ENCODE data around the gene ACER2.

ACER2 gene

DNA sequence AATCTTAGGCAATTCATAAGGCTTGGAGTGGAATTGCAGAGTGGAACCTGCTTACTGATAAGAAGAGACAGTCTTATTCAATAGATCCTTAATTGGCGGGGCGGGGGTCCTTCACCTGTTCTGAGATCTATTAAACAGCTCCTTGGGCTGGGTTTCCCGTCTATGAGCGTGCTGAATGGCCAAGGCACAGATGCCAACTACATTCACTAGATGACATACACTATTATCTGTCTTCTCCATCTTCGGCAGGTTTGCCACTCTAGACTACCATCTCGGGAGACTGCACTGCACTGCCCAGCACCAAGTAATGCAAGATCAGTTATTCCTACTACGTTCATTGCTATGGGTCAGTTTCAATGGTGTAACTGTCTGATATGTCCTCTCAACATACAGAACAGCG lies 81.5 kb downstream of the ACER2 start:
- no peak for DNase-seq

DNA sequence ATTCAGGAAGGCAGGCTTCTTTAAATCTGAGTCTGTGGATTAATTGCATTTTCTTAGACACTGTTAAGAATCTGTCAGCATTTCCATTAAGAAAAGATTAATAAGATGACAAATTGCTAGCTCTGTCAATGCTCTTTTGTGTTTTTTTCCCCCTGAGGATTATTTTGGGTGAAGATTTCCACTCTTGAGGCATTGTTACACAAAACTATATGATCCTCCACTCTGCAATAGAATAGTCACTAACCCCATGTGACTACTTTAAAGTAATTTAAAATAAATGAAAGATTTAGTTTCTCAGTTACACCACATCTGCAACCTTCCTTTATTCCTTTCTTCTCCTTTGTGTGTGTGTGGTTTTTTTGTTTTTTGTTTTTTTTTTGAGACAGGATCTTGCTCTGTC lies 82.0 kb downstream of the ACER2 start:
- DNase-seq, result no peak

DNA sequence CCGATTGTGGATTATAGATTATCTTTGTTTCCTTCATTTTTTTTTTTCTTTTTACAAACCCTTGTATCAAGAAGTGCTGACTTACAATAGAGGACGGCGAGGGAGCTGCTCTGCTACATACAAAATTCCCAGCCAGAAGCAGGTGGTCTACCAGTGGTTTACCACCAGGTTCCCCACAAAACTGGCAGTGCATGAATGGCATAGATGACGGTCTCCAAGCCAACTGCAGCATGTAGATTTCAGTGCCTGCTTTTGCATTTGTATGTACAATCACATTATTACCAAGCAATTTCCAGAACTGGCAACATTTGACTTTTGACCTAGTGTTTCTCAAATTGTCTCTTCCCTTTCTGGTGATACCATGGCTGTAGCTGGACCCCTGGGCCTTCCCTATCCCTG lies 84.0 kb downstream of the ACER2 start:
- DNase-seq, result no peak

DNA sequence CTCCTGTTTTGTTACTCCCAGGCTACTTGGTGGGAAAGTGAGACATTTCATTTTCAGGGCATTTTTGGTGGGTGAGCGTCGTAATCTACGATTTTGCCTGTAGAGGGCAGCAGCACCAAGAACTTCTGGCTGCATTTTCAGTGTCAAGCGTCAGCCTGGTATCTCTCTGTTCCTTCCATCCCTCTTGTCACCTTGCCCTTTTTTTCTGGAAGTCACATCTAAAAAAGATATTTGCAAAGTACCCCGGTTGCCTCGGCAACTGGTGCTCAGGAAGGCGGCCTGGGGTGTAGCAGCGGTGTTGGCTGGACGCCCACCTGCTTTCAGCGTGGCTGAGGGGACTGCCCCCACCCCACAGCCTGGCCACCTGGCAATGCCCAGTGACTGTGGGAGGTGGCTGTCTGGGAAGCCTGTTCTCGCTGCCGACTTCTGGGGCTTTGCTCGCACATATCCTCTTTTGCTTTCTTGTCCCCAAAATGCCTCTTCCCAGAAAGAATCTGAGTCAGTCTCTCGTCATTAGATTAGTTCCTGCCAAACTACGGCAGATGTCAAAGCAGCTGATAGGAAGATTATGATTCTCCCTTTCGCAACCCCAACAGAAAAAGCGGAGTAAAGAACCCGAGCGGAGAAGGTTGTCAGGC lies 84.5 kb downstream of the ACER2 start:
- DNase-seq, result peak; percentile 56

DNA sequence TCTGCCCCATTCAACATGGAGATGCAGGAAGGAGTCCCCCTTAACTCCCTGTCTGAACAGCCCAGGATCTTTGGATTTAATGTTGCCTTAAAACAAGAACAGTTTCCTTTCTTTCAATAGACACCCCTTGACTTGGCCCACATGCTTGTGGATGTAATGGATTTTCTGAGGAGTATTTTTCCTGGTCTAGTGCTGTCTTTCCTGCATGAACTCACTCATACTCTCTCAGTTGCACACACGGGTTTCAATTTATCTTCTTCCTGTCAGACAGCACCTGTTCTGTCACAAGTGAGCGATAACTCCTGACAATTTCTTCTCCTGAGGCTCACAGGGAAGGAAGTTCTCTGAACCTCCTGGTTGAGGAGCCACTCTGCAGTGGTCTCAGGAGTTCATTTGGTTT lies 85.1 kb downstream of the ACER2 start:
- no peak for DNase-seq

DNA sequence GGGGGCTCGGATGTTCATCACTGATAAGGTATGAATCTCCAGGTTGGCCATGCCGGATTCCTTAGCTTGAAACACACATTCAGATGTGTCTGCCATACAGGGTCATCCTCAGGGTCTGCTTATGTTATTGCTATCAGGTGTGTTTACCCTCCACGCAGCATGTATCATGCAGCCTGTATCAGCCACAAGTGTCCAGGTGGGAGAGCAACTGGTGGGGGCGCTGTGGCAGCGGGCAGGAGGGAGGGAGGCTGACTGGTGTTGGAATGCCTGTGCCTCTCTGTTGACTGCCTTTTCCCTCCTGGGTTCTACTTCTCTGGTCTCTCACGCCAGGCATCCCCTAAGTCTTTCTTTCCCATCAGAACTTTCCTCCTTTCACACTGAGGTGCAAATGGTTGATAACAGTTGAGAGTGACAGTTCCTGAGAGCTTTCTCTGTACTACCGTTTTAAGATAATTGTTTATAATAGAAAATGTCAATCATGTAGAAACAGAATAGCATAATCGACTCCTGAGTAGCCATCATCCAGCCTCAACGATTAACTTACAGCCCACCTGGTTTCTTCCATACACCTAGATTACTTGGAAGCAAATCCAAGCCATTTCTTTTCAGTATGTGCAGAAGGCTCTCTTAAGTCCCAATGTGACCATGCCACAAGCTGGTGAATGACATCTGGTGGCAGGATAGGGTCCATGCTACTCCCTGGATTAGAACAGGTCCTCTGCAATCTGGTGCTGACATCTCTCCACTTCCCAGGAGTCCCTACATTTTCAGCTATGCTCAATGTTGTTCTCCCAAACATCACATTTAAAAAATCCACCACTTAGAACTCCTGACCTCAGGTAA lies 86.6 kb downstream of the ACER2 start:
- DNase-seq, result no peak

DNA sequence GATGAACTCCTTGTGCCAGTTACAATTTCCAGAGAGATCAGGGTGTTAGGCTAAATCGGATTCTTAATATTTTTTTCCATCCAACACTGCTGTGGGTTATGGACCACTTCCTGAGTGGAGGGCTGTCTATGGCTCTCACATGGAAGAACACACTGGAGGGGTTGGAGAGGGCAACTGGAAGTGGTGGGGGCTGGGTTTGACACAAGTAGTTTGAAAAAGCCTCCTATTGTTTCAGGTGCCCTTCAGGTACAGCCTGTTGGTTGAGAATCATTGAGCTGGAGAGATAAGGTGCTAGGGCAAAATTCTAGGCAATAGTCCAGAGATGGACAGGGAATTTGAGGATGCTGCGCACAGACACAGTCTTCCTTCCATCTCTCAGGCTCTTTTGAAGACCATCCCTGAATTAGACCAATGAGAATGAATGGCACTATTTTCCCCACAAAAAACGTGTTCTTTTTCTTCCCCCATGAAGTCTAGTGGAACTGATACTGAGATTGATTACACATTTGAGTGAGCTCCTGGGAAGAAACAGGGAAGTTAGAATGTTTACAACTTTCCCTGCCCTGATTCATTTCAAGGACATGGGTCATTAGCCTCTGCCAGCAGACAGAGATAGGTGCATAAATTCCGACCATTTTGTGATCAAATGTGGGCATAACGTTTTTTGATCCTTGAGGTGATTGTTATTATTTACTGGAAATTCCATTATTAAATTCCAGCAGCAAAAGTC lies 87.7 kb downstream of the ACER2 start:
- DNase-seq, result no peak

DNA sequence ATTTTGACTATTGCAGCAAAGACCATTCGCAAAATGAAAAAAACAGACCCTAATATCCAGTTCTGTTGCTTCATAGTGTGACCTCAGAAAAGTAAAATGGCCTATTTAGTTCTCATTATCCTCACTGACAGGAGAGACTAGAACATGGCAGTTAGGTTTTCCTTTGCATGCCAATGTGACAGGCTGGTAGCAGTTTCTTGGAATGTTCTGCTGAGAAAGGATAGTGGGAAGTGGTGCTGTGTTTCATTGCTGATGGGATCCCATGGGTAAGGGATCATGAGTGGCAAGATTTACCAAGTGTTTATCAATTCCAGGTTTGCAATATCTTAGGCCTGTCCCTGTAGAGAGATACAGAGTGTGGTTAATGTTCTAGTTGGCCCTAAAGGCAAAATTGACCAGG lies 88.5 kb downstream of the ACER2 start:
- DNase-seq, result no peak

DNA sequence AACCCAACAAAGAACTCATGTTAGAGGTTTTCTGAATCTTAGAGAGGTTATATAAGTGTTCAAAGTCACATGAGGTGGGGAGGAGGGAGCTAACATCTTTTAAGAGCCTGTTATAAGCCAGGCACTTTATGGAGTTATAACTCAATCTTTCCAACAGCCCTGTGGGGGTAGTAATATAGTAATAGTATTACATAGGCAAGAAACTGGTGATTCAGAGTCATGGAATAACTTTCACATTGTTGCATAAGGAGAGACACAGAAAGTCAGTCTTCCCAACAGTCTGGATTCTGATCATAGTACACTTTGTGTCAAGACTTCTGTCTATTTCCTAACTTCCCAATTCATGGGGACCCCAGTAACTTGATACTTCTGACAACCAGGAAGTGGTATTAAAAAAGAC lies 89.2 kb downstream of the ACER2 start:
- no peak for DNase-seq

All from MV-4-11 (cell line).